SU-DHL-6 (cell line): ENCODE data around the gene PGGHG.
"Not testable (repeated sequence)": the region's sequence is repeated elsewhere in the genome, so short reads cannot be mapped to it uniquely, and the experiment has no call there.

Source experiments
- EZH2phosphoT487 ChIP-seq: fragments of 200-600 bp; sonication (generic), shearing (Covaris generic); conservative IDR thresholded peaks from 2 replicates; pipeline ENCODE4 v1.6.1; 2018; ENCODE audit warnings: mild to moderate bottlenecking, antibody characterized with exemption, low read length, moderate library complexity, mixed read lengths
- TF ChIP-seq, protein P1 (sequence below): fragments of 200-600 bp; sonication (generic); IDR thresholded peaks from one replicate; pipeline ENCODE4 v1.5.1; 2017; ENCODE audit warnings: antibody characterized with exemption, mild to moderate bottlenecking, low read length, moderate library complexity; ENCODE audit not compliant: insufficient read depth, poor library complexity, severe bottlenecking

DNA sequence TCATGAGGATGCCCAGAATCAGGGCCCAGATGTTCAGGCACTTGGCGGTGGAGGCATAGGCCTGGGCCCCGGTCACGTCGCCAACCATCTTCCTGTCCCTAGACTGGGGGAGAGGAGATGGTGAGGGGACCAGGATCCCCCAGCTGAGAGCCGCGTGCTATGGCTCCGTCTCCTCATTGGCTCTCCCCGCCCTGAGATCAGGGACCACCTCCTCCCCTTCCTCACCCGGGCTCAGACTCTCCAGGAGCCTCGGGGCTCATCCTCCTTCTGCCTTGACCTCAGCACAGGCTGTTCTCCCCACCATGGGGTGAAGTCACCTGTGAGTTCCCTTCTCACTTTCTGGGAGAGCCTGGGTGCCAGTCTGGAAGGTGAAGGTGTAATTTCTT, 31.0 kb downstream of the PGGHG start:
- TF ChIP-seq, protein P1, sequence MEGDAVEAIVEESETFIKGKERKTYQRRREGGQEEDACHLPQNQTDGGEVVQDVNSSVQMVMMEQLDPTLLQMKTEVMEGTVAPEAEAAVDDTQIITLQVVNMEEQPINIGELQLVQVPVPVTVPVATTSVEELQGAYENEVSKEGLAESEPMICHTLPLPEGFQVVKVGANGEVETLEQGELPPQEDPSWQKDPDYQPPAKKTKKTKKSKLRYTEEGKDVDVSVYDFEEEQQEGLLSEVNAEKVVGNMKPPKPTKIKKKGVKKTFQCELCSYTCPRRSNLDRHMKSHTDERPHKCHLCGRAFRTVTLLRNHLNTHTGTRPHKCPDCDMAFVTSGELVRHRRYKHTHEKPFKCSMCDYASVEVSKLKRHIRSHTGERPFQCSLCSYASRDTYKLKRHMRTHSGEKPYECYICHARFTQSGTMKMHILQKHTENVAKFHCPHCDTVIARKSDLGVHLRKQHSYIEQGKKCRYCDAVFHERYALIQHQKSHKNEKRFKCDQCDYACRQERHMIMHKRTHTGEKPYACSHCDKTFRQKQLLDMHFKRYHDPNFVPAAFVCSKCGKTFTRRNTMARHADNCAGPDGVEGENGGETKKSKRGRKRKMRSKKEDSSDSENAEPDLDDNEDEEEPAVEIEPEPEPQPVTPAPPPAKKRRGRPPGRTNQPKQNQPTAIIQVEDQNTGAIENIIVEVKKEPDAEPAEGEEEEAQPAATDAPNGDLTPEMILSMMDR, result not testable (repeated sequence)
- not testable (repeated sequence) for TF ChIP-seq EZH2phosphoT487
